ENCODE data around the gene NANP. TPM values are rescaled to one million over a fixed set of nuclear protein-coding genes. Genes with fewer than 3 reads are reported as not detected.

NANP gene
- total and polyA plus RNA-seq, 9 of the 15 experiments (the other 6 are each of a cell fraction or from before 2014, with no cell fraction given): 5.4 to 8.4 (median 6.9) TPM

DNA sequence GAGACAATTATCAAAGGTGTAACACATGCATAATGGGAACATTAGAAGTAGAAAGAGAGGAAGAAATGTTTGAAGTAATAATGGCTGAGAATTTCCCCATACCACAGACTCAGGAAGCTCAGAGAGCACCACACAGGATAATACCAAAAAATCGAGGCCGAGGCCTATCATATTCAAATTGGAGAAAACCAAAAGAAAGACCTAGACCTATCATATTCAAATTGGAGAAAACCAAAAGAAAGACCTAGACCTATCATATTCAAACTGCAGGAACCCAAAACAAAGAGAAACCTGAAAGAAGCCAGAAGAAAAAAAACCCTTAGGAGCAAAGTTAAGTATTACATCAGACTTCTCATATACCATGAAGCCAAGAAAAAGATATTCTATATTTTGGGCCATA, 56.5 kb downstream of the NANP start:
- H3K9me1 ChIP-seq (ENCODE audit: control insufficient read depth, insufficient read depth, low read length): no peaks in the 10 kb centered on the region
- H3K27me3 ChIP-seq (ENCODE audit: control insufficient read depth in 2 of 2, insufficient read depth in 2 of 2, low read length in 2 of 2): no peaks in the 10 kb centered on the region
- H3K9me3 ChIP-seq (replicated peaks; ENCODE audit: control insufficient read depth, insufficient read depth, low read depth, low read length): no peaks in the 10 kb centered on the region
- no peak overlapping the region for H3K9ac ChIP-seq (ENCODE audit: insufficient read depth in 1 of 2, low read depth in 2 of 2, low read length in 2 of 2)
- no peaks in the 10 kb centered on the region for H3K4me1 ChIP-seq (replicated peaks in 1 of 2; ENCODE audit: control insufficient read depth in 2 of 2, insufficient read depth in 2 of 2, low read length in 2 of 2)
- intact Hi-C loops (cut with micrococcal nuclease) (no loop called here), in situ Hi-C loops (cut with MboI) (no loop called here)
- no peaks in the 10 kb centered on the region for H3K36me3 ChIP-seq (ENCODE audit: control insufficient read depth, insufficient read depth, low read length)
- no peak overlapping the region for H2AFZ ChIP-seq (ENCODE audit: low read depth, low read length)
- FAIRE-seq (no peak), DNase-seq (ENCODE audit: extremely low read depth in 1 of 4, low spot score in 3 of 4) (no peak), ATAC-seq (no peak)
- no peak overlapping the region for H3K27ac ChIP-seq (ENCODE audit: extremely low read depth, low read depth, low read length)
- H4K20me1 ChIP-seq (replicated peaks; ENCODE audit: control insufficient read depth, insufficient read depth, low read length): no peaks in the 10 kb centered on the region
- no peak overlapping the region for H3K4me2 ChIP-seq (ENCODE audit: insufficient read depth, low read length)
- WGBS (ENCODE audit: insufficient coverage, low coverage, missing lambda C conversion rate): 16% methylated on average over 2 of the region's 2 CpGs
- H3K79me2 ChIP-seq (ENCODE audit: control insufficient read depth, insufficient read depth, low read length): no peaks in the 10 kb centered on the region
- no peak overlapping the region for H3K4me3 ChIP-seq
- ChIA-PET POLR2A (interaction anchor here (1.2 kb wide), 1 partner anchor 26 kb away, joined by 3 read pairs; no protein-coding TSS in a partner anchor), CTCF (ENCODE audit: low intra/inter-chr PET ratio) (no interaction called here)
- BruUV-seq (replicated peaks): no TSS peak
- TF ChIP-seq, protein P1, sequence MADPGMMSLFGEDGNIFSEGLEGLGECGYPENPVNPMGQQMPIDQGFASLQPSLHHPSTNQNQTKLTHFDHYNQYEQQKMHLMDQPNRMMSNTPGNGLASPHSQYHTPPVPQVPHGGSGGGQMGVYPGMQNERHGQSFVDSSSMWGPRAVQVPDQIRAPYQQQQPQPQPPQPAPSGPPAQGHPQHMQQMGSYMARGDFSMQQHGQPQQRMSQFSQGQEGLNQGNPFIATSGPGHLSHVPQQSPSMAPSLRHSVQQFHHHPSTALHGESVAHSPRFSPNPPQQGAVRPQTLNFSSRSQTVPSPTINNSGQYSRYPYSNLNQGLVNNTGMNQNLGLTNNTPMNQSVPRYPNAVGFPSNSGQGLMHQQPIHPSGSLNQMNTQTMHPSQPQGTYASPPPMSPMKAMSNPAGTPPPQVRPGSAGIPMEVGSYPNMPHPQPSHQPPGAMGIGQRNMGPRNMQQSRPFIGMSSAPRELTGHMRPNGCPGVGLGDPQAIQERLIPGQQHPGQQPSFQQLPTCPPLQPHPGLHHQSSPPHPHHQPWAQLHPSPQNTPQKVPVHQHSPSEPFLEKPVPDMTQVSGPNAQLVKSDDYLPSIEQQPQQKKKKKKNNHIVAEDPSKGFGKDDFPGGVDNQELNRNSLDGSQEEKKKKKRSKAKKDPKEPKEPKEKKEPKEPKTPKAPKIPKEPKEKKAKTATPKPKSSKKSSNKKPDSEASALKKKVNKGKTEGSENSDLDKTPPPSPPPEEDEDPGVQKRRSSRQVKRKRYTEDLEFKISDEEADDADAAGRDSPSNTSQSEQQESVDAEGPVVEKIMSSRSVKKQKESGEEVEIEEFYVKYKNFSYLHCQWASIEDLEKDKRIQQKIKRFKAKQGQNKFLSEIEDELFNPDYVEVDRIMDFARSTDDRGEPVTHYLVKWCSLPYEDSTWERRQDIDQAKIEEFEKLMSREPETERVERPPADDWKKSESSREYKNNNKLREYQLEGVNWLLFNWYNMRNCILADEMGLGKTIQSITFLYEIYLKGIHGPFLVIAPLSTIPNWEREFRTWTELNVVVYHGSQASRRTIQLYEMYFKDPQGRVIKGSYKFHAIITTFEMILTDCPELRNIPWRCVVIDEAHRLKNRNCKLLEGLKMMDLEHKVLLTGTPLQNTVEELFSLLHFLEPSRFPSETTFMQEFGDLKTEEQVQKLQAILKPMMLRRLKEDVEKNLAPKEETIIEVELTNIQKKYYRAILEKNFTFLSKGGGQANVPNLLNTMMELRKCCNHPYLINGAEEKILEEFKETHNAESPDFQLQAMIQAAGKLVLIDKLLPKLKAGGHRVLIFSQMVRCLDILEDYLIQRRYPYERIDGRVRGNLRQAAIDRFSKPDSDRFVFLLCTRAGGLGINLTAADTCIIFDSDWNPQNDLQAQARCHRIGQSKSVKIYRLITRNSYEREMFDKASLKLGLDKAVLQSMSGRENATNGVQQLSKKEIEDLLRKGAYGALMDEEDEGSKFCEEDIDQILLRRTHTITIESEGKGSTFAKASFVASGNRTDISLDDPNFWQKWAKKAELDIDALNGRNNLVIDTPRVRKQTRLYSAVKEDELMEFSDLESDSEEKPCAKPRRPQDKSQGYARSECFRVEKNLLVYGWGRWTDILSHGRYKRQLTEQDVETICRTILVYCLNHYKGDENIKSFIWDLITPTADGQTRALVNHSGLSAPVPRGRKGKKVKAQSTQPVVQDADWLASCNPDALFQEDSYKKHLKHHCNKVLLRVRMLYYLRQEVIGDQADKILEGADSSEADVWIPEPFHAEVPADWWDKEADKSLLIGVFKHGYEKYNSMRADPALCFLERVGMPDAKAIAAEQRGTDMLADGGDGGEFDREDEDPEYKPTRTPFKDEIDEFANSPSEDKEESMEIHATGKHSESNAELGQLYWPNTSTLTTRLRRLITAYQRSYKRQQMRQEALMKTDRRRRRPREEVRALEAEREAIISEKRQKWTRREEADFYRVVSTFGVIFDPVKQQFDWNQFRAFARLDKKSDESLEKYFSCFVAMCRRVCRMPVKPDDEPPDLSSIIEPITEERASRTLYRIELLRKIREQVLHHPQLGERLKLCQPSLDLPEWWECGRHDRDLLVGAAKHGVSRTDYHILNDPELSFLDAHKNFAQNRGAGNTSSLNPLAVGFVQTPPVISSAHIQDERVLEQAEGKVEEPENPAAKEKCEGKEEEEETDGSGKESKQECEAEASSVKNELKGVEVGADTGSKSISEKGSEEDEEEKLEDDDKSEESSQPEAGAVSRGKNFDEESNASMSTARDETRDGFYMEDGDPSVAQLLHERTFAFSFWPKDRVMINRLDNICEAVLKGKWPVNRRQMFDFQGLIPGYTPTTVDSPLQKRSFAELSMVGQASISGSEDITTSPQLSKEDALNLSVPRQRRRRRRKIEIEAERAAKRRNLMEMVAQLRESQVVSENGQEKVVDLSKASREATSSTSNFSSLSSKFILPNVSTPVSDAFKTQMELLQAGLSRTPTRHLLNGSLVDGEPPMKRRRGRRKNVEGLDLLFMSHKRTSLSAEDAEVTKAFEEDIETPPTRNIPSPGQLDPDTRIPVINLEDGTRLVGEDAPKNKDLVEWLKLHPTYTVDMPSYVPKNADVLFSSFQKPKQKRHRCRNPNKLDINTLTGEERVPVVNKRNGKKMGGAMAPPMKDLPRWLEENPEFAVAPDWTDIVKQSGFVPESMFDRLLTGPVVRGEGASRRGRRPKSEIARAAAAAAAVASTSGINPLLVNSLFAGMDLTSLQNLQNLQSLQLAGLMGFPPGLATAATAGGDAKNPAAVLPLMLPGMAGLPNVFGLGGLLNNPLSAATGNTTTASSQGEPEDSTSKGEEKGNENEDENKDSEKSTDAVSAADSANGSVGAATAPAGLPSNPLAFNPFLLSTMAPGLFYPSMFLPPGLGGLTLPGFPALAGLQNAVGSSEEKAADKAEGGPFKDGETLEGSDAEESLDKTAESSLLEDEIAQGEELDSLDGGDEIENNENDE (IDR thresholded peaks at IDR 0.05; ENCODE audit: low read depth, low read length): no peak
- TF ChIP-seq RBM14 (IDR thresholded peaks at IDR 0.05; ENCODE audit: borderline replicate concordance, insufficient read depth, low read depth, low read length) (no peak), GABPA (tag; conservative IDR thresholded peaks at IDR 0.05; ENCODE audit: low read depth) (no peak), THRAP3 (IDR thresholded peaks at IDR 0.05; ENCODE audit: borderline replicate concordance) (no peak), MTA1 (IDR thresholded peaks at IDR 0.05; ENCODE audit: borderline replicate concordance) (no peak), YBX1 (IDR thresholded peaks at IDR 0.05) (no peak), ZNF717 (CRISPR knock-in tag; IDR thresholded peaks at IDR 0.05) (no peak)
- TF ChIP-seq, protein P2, sequence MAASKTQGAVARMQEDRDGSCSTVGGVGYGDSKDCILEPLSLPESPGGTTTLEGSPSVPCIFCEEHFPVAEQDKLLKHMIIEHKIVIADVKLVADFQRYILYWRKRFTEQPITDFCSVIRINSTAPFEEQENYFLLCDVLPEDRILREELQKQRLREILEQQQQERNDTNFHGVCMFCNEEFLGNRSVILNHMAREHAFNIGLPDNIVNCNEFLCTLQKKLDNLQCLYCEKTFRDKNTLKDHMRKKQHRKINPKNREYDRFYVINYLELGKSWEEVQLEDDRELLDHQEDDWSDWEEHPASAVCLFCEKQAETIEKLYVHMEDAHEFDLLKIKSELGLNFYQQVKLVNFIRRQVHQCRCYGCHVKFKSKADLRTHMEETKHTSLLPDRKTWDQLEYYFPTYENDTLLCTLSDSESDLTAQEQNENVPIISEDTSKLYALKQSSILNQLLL (CRISPR knock-in tag; IDR thresholded peaks at IDR 0.05; ENCODE audit: borderline replicate concordance): no peak
